DND-41 (cell line): ENCODE measurements around the gene ETS2.

ENCODE experiments used
- EZH2 ChIP-seq: IDR thresholded peaks from 3 replicates; pipeline ENCODE4 v1.6.1; 2012; ENCODE audit warnings: borderline replicate concordance, low read depth, mild to moderate bottlenecking, moderate library complexity, low read length, inconsistent platforms; ENCODE audit not compliant: severe bottlenecking
- TF ChIP-seq, protein P1 (sequence below): IDR thresholded peaks from 2 replicates; pipeline ENCODE4 v1.5.1; 2012; ENCODE audit warnings: borderline replicate concordance, low read length, moderate library complexity, mild to moderate bottlenecking; ENCODE audit not compliant: poor library complexity, severe bottlenecking; ENCODE audit errors: extremely low read depth

DNA sequence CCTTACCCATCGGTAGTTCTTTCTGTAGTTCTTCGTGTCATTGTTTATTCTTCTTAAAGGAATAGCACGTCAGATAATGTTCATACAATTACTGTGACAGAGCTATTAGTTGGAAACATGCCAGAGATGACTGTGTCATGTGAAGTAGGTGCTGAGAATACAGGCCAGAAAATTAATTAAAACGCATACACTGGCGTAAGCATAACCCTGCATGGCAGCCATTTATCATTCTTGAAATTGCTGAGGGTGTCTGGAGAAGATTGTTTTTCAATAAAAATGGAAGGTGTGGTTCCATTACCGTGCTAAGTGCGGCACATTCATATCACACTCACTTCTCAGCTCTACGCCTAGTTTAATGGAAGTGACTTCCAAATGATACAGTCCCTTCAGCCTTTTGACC is 7.8 kb downstream of the ETS2 start:
- TF ChIP-seq, protein P1, sequence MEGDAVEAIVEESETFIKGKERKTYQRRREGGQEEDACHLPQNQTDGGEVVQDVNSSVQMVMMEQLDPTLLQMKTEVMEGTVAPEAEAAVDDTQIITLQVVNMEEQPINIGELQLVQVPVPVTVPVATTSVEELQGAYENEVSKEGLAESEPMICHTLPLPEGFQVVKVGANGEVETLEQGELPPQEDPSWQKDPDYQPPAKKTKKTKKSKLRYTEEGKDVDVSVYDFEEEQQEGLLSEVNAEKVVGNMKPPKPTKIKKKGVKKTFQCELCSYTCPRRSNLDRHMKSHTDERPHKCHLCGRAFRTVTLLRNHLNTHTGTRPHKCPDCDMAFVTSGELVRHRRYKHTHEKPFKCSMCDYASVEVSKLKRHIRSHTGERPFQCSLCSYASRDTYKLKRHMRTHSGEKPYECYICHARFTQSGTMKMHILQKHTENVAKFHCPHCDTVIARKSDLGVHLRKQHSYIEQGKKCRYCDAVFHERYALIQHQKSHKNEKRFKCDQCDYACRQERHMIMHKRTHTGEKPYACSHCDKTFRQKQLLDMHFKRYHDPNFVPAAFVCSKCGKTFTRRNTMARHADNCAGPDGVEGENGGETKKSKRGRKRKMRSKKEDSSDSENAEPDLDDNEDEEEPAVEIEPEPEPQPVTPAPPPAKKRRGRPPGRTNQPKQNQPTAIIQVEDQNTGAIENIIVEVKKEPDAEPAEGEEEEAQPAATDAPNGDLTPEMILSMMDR = no peak
- no peak for TF ChIP-seq EZH2
